Smooth muscle cell (in vitro differentiated cells): Measurements from ENCODE around the gene CPLX4. TPM values are rescaled to one million over a fixed set of nuclear protein-coding genes. Genes with fewer than 3 reads are reported as not detected.

Experiments
- DNase-seq: peaks from one replicate; lab custom pipeline; 2025; ENCODE audit not compliant: unreplicated experiment; lab: John Stamatoyannopoulos, UW
- H2AFZ ChIP-seq: fragments of 200-600 bp; sonication (generic); 2 replicates; pipeline ENCODE4 v1.6.0; 2016; ENCODE audit warnings: antibody characterized with exemption, low read depth, mild to moderate bottlenecking
- H3F3A ChIP-seq: fragments of 200-600 bp; sonication (generic); 2 replicates; pipeline ENCODE4 v1.6.0; 2017; ENCODE audit warnings: antibody characterized with exemption, low read depth
- H3K27ac ChIP-seq: fragments of 200-600 bp; sonication (generic); 2 replicates; pipeline ENCODE4 v1.5.1; 2016; ENCODE audit warnings: low read depth, mild to moderate bottlenecking
- H3K27me3 ChIP-seq: fragments of 200-600 bp; sonication (generic); 2 replicates; pipeline ENCODE4 v1.6.1; 2016; ENCODE audit warnings: low read depth, mild to moderate bottlenecking
- H3K36me3 ChIP-seq: fragments of 200-600 bp; sonication (generic); 2 replicates; pipeline ENCODE4 v1.5.1; 2016; ENCODE audit warnings: low read depth
- H3K4me1 ChIP-seq: fragments of 200-600 bp; sonication (generic); 2 replicates; pipeline ENCODE4 v1.5.1; 2016; ENCODE audit warnings: low read depth
- H3K4me2 ChIP-seq: fragments of 200-600 bp; sonication (generic); 2 replicates; pipeline ENCODE4 v1.6.0; 2016; ENCODE audit warnings: mild to moderate bottlenecking
- H3K4me3 ChIP-seq: fragments of 200-600 bp; sonication (generic); 2 replicates; pipeline ENCODE4 v1.5.1; 2016; ENCODE audit warnings: mild to moderate bottlenecking
- H3K79me2 ChIP-seq: fragments of 200-600 bp; sonication (generic); 2 replicates; pipeline ENCODE4 v1.6.0; 2016; ENCODE audit warnings: low read depth, mild to moderate bottlenecking
- H3K9ac ChIP-seq: fragments of 200-600 bp; sonication (generic); 2 replicates; pipeline ENCODE4 v1.6.0; 2016; ENCODE audit warnings: low read depth
- H3K9me3 ChIP-seq: fragments of 200-600 bp; sonication (generic); replicated peaks from 2 replicates; pipeline ENCODE4 v1.5.1; 2016; ENCODE audit warnings: low read depth
- H4K20me1 ChIP-seq: fragments of 200-600 bp; sonication (generic); 2 replicates; pipeline ENCODE4 v1.6.0; 2016; ENCODE audit warnings: low read depth
- CTCF ChIP-seq: fragments of 200-600 bp; sonication (generic); IDR thresholded peaks from 2 replicates; pipeline ENCODE4 v1.5.1; 2017; ENCODE audit warnings: borderline replicate concordance, mild to moderate bottlenecking, antibody characterized with exemption; ENCODE audit not compliant: insufficient read depth, poor library complexity, severe bottlenecking
- WGBS: methylation state at CpG from one replicate; pipeline ENCODE4 v1.1.7; 2016; ENCODE audit warnings: low lambda C conversion rate; 5-methylcytosine and 5-hydroxymethylcytosine counted together
- polyA plus RNA-seq: library from polyadenylated mRNA; unstranded; fragments of >200 nt; fragmentation: Nextera tagmentation; extraction: Ambion mirVana; gene quantifications from 2 replicates; pipeline ENCODE4 v1.2.1, GENCODE V29; 2016
- total RNA-seq: library from RNA; depleted of rRNA; stranded (reverse); fragments of >200 nt; gene quantifications from 2 replicates; pipeline ENCODE4 v1.2.3, GENCODE V29; 2014

Gene CPLX4
- total and polyA plus RNA-seq, 2 experiments from 2014 or later, result not detected

GRCh38 chr18:59308248-59308937 is 10.1 kb downstream of the CPLX4 start:
- Histone ChIP-seq H3K27me3 (peaks cover 77% of the 10 kb centered on the region), H3K9me3 (no peaks in the 10 kb centered on the region), H3K27ac (no peak overlapping the region), H3K36me3 (no peaks in the 10 kb centered on the region), H3K4me3 (peak overlapping the region; percentile 43), H4K20me1 (no peaks in the 10 kb centered on the region), H3K79me2 (no peaks in the 10 kb centered on the region), H2AFZ (no peak overlapping the region), H3K4me2 (peak overlapping the region; percentile 88), H3K4me1 (peaks cover 5% of the 10 kb centered on the region), H3K9ac (no peak overlapping the region), H3F3A (no peaks in the 10 kb centered on the region)
- WGBS, result 5% methylated on average over 43 of the region's 46 CpGs
- peak; percentile 29 for DNase-seq
- TF ChIP-seq CTCF, result peak; percentile 93

- Histone ChIP-seq H3K79me2 (no peaks in the 10 kb centered on the region), H4K20me1 (no peaks in the 10 kb centered on the region), H3K27ac (no peak overlapping the region), H2AFZ (no peak overlapping the region), H3K9me3 (no peaks in the 10 kb centered on the region), H3K4me1 (peaks cover 5% of the 10 kb centered on the region), H3K4me2 (no peak overlapping the region), H3K36me3 (no peaks in the 10 kb centered on the region), H3K9ac (no peak overlapping the region), H3F3A (no peaks in the 10 kb centered on the region), H3K4me3 (no peak overlapping the region), H3K27me3 (peaks cover 85% of the 10 kb centered on the region)
- DNase-seq, result no peak
- 81% methylated on average over 6 of the region's 6 CpGs for WGBS
- no peak for TF ChIP-seq CTCF
Observed at GRCh38 chr18:59306640-59307039, 11.8 kb downstream of the CPLX4 start.

GRCh38 chr18:59305295-59305694 is 13.2 kb downstream of the CPLX4 start:
- Histone ChIP-seq H3K4me1 (peaks cover 5% of the 10 kb centered on the region), H3K27ac (no peak overlapping the region), H3K9me3 (no peaks in the 10 kb centered on the region), H3K36me3 (no peaks in the 10 kb centered on the region), H3K79me2 (no peaks in the 10 kb centered on the region), H3K4me2 (no peak overlapping the region), H3K9ac (no peak overlapping the region), H3K4me3 (no peak overlapping the region), H3F3A (no peaks in the 10 kb centered on the region), H4K20me1 (no peaks in the 10 kb centered on the region), H3K27me3 (peaks cover 72% of the 10 kb centered on the region), H2AFZ (no peak overlapping the region)
- no peak for TF ChIP-seq CTCF
- 87% methylated on average over 4 of the region's 4 CpGs for WGBS
- DNase-seq, result no peak

- H3K79me2 ChIP-seq, result no peaks in the 10 kb centered on the region
- H3K27ac ChIP-seq, result no peak overlapping the region
- WGBS, result 86% methylated on average over 9 of the region's 9 CpGs
- H3K9me3 ChIP-seq, result no peaks in the 10 kb centered on the region
- peaks cover 2% of the 10 kb centered on the region for H3K4me1 ChIP-seq
- no peak for DNase-seq
- peaks cover 72% of the 10 kb centered on the region for H3K27me3 ChIP-seq
- no peak for TF ChIP-seq CTCF
- no peaks in the 10 kb centered on the region for H3F3A ChIP-seq
- H4K20me1 ChIP-seq, result no peaks in the 10 kb centered on the region
- no peak overlapping the region for H3K4me2 ChIP-seq
- H2AFZ ChIP-seq, result no peak overlapping the region
- no peak overlapping the region for H3K9ac ChIP-seq
- no peak overlapping the region for H3K4me3 ChIP-seq
- H3K36me3 ChIP-seq, result no peaks in the 10 kb centered on the region
Observed at GRCh38 chr18:59303656-59304195, 14.7 kb downstream of the CPLX4 start.
